ENCODE measurements around the gene HIPK3. TPM values are rescaled to one million over a fixed set of nuclear protein-coding genes. Genes with fewer than 3 reads are reported as not detected.

The HIPK3 gene
- total and polyA plus RNA-seq, 2 experiments from 2014 or later, result 5.5 to 29.8 TPM

GRCh38 chr11:33309118-33309517, 51.9 kb downstream of the HIPK3 start:
- Mint-ChIP-seq H3K27ac (no peak overlapping the region), H3K4me1 (peaks cover 22% of the 10 kb centered on the region; the same call in 2 of the 3 replicates), H3K9me3 (no peaks in the 10 kb centered on the region), H3K27me3 (ENCODE audit: insufficient read depth, low read depth, poor library complexity) (peaks cover 1% of the 10 kb centered on the region), H3K4me3 (no peak overlapping the region), H3K36me3 (ENCODE audit: low read depth) (no peaks in the 10 kb centered on the region)
- peaks cover 23% of the 10 kb centered on the region for H3K4me1 ChIP-seq (ENCODE audit: insufficient read depth)
- H3K4me2 ChIP-seq, result no peak overlapping the region
- no peak for TF ChIP-seq EZH2 (IDR thresholded peaks at IDR 0.05; ENCODE audit: low read depth, unreplicated experiment)
- no peak for TF ChIP-seq JUNB (IDR thresholded peaks at IDR 0.05; ENCODE audit: unreplicated experiment)
- TF ChIP-seq ZNF114 (CRISPR knock-in tag; IDR thresholded peaks at IDR 0.05), result no peak
- no peak for TF ChIP-seq POLR2AphosphoS5 (IDR thresholded peaks at IDR 0.05; ENCODE audit: low read depth)
- no peak for ATAC-seq
- H4K20me1 ChIP-seq (replicated peaks; ENCODE audit: insufficient read depth), result 0 out of 2 replicates have a peak, but pooled peaks cover 8% of the 10 kb centered on the region
- no peak overlapping the region for H3K4me3 ChIP-seq
- H3K79me2 ChIP-seq (replicated peaks; ENCODE audit: insufficient read depth), result peaks cover 77% of the 10 kb centered on the region
- no peaks in the 10 kb centered on the region for H3K9me2 ChIP-seq (ENCODE audit: insufficient read depth)
- no peaks in the 10 kb centered on the region for H3F3A ChIP-seq (replicated peaks; ENCODE audit: low read depth)
- no peak overlapping the region for H3K27ac ChIP-seq (ENCODE audit: low read depth)
- DNase-seq (ENCODE audit: low spot score), result no peak
- no peak overlapping the region for H2AFZ ChIP-seq
- H3K36me3 ChIP-seq (ENCODE audit: insufficient read depth), result no peaks in the 10 kb centered on the region
- H3K27me3 ChIP-seq (ENCODE audit: insufficient read depth), result no peaks in the 10 kb centered on the region

- H4K20me1 ChIP-seq (replicated peaks; ENCODE audit: insufficient read depth), result 0 out of 2 replicates have a peak, but pooled peaks cover 11% of the 10 kb centered on the region
- no peaks in the 10 kb centered on the region for H3F3A ChIP-seq (replicated peaks; ENCODE audit: low read depth)
- Mint-ChIP-seq H3K27me3 (ENCODE audit: insufficient read depth, low read depth, poor library complexity) (peaks cover 1% of the 10 kb centered on the region), H3K36me3 (ENCODE audit: low read depth) (no peaks in the 10 kb centered on the region), H3K27ac (peak overlapping the region; percentile 79), H3K9me3 (no peaks in the 10 kb centered on the region), H3K4me3 (no peak overlapping the region), H3K4me1 (peaks cover 22% of the 10 kb centered on the region; the same call in 2 of the 3 replicates)
- ATAC-seq, result peak; percentile 92
- H3K27me3 ChIP-seq (ENCODE audit: insufficient read depth), result no peaks in the 10 kb centered on the region
- H3K79me2 ChIP-seq (replicated peaks; ENCODE audit: insufficient read depth), result peaks cover 75% of the 10 kb centered on the region
- peak; percentile 59 for DNase-seq (ENCODE audit: low spot score)
- peaks cover 23% of the 10 kb centered on the region for H3K4me1 ChIP-seq (ENCODE audit: insufficient read depth)
- no peaks in the 10 kb centered on the region for H3K36me3 ChIP-seq (ENCODE audit: insufficient read depth)
- H3K4me3 ChIP-seq, result no peak overlapping the region
- peak overlapping the region; percentile 7; the same call in 1 of the 2 replicates for H3K27ac ChIP-seq (ENCODE audit: low read depth)
- no peaks in the 10 kb centered on the region for H3K9me2 ChIP-seq (ENCODE audit: insufficient read depth)
- H2AFZ ChIP-seq, result no peak overlapping the region
- H3K4me2 ChIP-seq, result 0 out of 2 replicates have a peak overlapping the region, but pooled peaks have one; percentile 19
- TF ChIP-seq ETS1 (IDR thresholded peaks at IDR 0.05) (no peak), ZNF462 (CRISPR knock-in tag; IDR thresholded peaks at IDR 0.05) (no peak), NANOG (IDR thresholded peaks at IDR 0.05; ENCODE audit: borderline replicate concordance) (no peak), POLR2AphosphoS5 (IDR thresholded peaks at IDR 0.05; ENCODE audit: low read depth) (no peak), ZNF114 (CRISPR knock-in tag; IDR thresholded peaks at IDR 0.05) (no peak), JUNB (IDR thresholded peaks at IDR 0.05; ENCODE audit: unreplicated experiment) (no peak), ZNF331 (CRISPR knock-in tag; IDR thresholded peaks at IDR 0.05; ENCODE audit: low read depth) (no peak), EZH2phosphoT487 (IDR thresholded peaks at IDR 0.05; ENCODE audit: unreplicated experiment) (no peak), EZH2 (IDR thresholded peaks at IDR 0.05; ENCODE audit: low read depth, unreplicated experiment) (no peak)
These were observed 53.7 kb downstream of the HIPK3 start for GRCh38 chr11:33310720-33311500.
